Activated gamma-delta T cell treated with anti-CD3 and anti-CD28 coated beads, Interleukin-2, amount 50 U/mL, for 16 hours (primary cell): ENCODE data around the gene NRG3.

Experiments
- DNase-seq: peaks from one replicate; pipeline ENCODE4 v3.0.0-alpha.2; 2020; ENCODE audit warnings: low read depth

The NRG3 gene

DNA sequence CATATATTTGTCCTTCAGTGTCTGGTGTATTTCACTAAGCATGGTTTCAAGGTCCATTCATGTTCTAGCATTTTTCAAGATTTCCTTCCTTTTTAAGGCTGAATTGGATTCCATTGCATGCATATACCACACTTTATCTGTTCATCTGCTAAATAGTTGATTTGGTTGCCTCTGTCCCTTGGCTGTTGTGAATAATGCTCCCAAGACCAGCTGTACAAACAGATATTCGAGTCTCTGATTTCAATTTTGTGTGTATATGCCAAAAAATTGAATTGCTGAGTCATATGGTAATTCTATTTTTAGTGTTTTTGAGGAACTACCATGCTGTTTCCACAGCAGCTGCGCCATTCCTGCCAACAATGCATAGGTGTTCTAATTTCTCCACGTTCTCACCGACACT, 216.4 kb downstream of the NRG3 start:
- no peak for DNase-seq

DNA sequence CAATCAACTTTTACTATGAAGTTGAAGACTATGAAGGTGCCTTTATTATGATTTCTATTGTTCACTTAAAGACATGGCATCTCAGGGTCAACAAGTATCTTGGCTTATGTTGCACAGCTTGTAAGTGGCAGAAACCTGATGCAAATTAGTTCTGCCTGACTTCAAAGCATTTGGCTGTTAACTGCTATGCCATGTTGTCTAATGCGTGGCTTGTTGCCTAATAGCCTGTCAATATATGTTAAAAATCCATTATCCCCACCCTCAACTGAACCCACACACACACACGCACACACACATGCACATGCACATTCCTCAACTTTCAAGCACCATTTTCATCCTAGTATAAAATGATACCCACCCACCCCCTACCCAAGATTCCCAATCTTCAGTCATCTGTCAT, 217.1 kb downstream of the NRG3 start:
- no peak for DNase-seq

DNA sequence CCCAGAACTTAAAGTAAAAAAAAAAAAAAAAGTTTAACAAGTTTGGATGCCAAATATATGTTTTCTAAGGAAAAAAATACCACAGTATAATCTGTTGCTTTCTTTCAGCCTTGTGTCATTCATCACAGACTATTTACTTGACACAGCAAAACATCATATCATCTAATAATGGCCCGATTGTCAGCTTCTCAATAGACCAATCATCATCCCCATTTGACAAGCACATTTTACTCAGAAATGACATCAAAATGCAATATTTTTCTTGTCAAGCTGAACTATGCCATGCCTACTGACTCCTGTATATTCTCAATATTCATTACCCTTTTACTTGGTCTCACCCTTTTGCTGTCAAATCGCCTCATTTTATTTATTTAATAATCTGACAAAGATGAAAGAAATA, 249.7 kb downstream of the NRG3 start:
- no peak for DNase-seq

DNA sequence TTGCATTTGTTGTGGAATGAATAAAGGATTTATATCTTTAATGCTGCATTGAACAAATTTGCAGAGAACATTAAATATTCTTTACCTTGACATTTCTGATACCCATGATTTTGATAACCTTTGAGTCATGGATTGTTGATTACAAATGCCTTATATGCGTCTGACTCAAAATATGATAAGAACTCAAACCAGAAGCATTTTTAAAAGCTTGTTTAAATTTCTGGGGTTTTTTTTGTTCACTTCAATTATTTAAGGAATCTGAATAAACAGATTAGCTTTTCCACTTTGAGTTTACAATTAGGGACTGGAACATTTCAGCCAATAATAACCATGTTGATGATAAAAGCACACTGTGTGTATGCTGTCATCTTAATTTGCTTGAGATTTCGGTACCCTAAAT, 253.5 kb downstream of the NRG3 start:
- no peak for DNase-seq

DNA sequence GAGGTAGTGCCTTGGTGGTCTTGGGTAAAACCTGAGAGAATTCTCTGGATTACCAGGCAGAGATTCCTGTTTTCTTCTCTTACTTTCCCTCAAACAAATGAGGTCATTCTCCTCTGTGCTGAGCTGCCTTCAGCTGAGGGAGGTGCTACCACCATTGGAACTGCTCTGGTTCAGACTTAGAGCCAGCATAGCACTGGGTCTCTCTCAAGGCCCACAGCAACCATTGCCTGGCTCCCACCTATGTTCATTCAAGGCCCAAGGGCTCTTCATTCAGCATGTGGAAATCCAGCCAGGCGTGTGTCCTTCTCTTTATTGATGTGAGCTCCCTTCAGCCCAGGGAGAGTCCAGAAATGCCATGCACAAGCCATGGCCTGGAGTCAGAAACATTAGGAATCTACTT, 261.1 kb downstream of the NRG3 start:
- DNase-seq, result no peak

DNA sequence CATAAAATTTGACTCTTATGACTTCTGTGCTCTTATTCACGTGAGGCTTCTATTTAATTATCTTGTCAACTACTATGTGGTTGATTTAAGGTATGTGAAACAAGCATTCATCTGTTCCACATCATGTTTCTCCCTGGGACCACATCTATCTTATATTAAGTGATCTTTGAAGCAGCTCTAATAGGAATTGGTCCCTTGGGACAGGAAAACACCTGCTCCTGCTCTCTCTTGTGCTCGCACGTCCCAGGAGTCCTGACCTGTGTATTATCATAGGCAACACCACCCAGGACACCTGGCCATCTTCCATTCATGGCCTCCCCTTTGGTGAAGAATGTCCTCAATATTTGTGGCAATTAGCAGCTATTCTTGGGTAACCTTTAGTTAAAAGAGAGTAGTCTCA, 269.2 kb downstream of the NRG3 start:
- no peak for DNase-seq

DNA sequence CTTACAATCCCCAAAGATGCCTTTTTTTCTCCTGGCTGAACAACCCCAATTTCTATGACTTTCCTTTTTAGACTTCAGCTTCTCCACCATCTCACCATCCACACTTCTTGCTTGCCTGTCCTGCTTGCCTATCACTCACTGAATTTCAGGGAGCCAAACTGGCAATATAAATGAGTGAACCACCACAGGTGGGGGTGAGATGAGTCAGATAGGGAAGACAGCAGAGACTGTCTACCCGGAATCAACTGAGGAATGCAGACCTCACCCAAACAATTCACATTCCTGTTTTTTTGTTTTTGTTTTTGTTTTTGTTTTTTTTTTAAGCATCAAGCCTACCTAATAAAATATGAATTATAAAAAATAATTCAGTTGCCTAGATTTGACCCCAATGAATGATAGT, 273.8 kb downstream of the NRG3 start:
- no peak for DNase-seq

DNA sequence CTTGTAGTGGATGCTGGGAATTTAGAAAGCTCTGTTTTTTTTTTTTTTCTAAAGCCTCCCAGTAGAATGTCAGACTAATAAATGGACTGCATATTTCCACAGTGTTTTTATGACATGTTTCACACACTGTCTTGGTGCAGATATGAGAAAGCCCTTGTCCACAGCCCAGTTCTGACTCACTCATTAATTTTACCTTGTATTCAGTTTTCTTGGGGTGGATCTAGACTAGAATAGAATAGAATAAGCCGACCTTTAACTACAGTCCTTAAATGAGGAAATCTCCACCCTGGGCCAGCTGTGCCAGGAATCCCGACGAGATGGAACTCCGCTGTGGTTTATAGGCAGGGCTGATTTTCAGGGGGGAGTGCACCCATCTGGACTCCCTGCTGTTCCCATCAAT, 274.7 kb downstream of the NRG3 start:
- DNase-seq, result no peak

DNA sequence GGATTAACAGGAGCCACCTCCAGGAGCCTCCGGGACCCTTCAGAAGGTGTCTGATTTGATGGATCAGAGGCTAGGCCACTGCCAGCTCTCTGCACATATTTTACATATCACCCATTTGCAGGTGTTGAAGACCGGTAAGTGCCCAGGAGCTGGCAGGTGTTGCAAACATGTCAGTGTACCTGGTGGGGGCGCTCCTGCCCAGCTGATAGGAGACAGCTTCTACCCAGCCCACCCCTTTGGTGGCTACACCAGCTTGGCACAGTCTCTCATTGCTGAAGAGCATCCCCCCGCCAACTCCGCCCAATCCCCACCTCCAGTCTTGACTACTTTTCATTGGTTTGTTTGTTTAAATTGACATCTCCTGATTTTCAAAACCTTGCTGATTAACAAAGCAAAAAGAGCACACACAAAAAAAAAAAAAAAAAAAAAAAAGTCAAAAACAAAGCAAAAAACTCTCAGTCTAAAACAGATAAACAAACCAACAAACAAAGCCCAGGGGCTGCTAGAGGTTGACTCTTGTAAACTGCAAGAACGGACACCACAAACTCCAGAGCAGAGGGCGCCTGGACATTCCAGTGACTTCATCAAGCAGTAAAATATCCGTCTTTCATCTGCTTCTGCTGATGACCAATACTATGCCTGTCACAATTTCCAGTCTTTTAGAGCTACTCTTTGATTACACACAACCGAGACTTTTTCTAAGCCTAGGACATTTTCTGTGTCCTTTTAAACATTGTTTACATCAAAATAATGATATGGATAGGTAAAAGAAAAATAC, 275.3 kb downstream of the NRG3 start:
- no peak for DNase-seq

DNA sequence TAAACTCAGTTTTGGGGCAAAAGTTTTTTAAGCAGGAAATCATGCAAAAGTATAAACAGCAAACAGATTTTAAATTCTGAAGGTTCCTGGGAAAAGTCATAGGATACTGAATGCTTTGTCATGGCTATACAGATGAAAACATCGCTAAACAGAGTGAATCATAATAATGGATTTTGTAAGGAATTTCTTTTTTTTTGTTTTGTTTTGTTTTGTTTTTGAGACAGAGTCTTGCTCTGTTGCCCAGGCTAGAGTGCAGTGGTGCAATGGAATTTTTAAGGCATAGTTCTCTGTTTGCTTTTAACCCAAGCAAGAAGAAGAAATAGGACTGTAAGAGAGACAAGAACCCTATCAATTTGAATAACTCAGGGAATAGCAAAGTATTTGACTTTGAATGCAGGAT, 285.3 kb downstream of the NRG3 start:
- no peak for DNase-seq

DNA sequence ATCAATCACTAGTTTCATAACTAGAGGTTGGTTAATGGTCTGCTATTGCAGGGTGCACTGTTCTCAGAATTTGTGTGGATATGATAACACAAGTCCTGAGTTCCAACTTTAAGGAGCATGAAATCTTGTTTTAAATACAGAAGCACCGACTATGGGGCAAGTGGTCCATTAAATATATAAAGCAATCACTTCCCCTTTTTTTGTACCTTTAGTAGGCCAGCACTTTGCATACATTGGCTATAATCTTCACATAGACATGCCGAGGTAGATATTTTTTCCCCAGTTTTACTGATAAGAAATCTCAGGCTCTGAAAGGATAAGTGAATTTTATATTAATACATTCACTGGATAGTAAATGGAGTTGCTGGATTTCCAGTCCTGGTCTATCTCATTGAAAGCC, 286.3 kb downstream of the NRG3 start:
- no peak for DNase-seq

DNA sequence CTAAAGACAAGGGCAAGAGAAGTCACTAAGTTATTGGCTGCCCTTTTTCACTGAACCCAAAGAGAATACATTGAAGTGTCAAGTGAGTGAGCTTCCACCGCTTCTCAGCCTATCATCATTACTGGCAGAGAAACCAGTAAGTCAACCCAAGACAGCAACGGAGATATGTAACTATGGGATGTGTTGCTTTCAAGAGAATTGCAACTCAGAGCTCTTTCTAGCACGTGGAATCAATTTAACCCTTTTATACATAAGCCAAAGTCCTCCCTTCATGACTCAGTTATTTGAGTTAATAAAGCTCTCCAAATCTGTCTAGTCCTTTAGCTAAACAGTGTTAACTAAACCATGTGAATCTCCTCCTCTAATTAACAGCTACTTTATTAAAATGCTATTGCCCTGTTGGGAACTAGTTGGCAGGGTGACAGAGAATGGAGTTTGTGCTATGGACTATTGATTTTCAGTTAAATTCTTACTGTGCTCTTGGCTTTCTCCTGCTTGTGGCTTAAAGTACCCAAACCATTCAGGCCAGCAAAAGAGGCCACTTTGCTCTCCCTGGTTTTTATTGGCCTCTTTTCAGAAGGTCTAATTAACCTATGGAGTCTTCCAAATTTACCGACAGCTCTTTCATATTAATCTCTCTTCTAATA, 287.7 kb downstream of the NRG3 start:
- no peak for DNase-seq

DNA sequence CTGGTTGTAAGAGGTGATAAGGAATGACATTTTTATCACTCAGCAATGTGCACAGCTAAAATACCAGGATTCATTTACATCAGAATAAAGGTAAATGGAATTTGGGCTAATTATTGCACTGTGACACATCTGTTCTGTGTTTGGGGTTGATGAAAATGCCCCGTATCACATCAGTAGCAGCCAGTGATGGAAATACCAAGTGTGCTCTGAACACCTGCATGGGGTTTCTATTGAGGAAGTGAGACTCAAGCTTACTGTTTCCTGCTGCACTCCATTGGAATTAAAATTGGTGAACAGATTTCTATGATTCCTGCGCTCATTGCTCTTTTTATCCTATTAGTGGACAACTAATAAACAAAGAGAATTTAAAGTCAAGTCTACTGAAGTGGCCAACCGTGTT, 296.9 kb downstream of the NRG3 start:
- no peak for DNase-seq

DNA sequence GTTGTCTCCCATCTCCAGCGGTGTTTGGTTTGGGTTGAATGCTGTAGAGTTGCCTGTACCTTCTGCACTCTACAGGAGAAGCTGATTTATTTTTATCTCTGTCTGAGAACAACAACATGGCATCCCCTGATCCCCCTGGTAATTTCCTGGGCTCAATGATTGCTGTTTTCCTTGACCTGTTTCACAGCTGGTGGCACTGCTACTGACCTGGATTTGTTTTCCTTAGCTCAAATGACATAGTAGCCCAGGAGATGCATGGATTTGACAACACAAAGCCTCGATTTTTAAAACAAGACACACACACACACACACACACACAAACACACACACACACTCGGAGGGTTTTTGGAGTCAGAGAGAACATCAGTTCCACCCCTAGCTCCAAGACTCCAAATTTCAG, 301.6 kb downstream of the NRG3 start:
- DNase-seq, result no peak

DNA sequence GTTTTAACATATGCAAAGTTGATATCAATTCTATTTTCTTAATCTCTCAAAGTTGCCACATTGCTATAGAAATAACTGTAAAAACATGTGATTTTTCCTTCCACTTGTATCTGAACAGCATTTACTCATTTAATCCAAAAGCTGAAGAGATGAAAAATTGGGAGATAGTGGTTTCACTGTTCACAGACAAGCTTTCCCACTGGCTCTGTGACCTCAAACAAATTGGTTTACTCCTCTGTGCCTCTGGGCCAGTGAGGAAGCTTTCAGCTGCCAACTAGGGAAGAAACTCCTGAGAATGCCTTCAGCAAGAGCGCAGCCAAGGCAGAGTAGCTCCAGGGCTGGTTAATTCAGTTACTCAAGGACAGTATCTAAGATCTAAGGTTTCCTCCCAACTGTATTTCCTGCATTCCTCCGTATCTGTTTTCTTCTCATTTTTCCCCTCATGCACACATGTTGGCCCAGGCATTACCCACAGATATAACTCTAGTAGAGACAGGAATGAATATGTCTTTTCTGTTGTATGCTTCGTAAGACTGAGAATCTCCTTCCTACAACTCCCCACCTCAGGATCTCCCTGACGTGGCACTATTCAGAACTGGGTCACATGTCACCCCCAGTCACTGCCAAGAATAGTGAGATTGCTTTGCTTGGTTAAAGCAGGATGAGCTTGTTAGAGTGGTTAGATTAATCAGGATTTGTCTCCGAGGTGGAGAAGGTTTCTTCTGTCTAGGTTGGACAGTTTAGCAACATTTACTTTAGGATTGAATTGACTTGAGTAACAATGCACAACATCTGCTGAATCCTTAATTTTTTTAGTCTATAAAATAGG, 315.7 kb downstream of the NRG3 start:
- DNase-seq, result no peak

DNA sequence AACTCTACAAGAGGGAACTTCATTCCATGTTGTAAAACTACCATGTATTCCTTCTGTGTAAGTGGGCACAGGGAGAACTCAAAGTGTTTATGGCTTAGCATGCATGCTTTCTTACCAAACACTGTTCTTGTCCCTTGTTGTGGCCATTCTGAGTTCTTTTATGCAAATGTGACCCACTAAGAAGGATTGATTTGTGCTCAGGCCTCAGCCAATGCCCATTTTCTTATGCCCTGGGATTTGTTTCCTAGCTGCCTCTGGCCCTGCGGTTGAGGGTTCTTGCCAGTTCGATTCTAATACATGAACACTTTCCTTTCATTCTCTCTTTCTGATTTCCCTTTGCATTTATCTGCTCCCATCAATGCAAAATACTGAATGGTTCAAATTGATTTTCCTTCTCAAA, 316.7 kb downstream of the NRG3 start:
- DNase-seq, result no peak

DNA sequence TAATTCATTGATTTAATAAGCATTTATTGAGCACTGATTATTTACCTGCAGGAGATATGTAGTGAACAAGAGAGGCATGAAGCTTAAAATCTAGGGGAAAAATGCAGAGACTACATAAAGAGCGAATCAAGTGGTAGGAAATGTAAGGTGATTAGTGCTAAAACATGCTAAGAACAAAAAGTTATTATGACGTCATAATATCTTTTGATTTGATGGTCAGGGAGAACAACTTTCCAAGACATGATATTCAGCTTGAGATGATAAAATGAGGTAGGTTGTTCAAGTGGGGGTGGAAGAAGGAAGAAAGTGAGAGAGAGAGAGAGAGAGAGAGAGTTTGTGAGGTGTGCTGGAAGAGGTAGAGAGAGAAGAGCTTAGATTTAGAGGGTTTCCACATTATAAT, 317.7 kb downstream of the NRG3 start:
- DNase-seq, result no peak

DNA sequence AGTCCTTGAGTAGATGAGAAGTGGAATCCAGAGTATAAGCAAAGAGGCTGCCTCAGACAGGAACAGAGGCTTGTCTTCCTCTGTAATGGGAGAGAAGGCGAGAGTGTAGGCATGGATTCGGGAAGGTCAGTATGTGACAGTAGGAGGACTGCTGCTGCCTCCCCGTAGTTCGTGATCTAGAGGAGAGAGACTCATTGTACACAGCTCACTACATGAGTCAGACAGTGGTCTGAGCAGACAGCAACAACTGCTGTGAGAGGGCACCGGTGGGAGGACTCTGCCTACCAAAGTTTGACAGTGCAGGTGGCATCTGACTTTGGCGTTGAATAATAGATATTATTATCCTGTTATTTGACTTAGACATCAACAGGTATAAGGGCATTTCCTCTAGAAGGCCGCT, 319.4 kb downstream of the NRG3 start:
- no peak for DNase-seq

DNA sequence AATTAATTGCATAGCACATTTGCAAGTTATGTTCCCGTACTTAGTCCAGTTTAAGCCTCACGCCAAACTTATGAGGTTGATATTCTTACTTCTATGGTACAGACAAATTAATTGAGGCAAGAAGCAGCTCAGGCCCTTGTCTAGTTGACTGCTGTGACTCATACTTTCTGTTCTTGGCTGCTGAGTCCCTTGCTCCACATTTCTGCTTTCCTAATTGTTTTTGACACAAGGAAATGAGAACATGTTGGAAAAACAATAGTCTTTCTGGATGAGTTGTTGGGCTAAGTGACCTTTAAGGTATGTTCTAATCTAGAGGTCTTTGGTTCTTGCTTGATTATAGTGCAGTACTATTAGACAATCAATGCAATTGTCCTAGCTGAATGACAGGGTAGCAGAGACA, 331.8 kb downstream of the NRG3 start:
- DNase-seq, result no peak

DNA sequence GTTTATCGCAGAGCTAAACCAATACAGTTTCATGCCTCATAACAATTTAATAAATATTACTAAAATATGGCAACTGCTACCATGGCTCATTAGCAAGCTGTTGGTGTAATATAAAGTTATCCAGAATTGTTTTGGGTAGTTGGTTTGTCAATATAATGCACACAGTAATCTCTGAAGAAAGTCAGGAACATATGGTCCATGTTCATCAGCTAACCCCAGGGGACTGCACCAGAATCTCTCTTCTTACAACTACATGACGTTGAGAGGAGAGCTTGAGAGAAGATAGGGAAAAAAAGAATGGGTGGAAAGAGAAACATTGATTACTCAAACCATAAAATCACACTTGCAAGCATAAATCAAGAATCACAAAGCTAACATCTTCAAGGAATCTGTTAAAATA, 333.7 kb downstream of the NRG3 start:
- DNase-seq, result no peak

DNA sequence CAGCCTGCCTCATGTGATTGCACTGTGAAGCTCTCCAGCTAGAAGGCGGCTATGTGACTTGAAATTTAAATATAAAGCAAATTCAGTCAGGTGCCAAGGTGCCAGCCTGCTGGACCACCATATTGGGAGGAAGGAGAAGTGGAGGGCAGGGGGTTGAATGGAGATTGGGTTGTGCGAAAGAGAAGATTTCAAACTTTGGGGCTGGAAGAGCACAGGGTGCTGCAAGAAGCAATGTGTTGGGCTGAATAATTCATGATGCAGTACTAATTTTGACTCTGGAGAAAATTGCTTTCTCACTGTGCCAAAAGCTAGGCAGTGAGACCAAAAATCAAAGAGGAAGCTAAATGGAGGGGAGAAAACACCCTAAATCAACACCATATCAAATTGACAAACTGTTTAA, 335.3 kb downstream of the NRG3 start:
- DNase-seq, result no peak

DNA sequence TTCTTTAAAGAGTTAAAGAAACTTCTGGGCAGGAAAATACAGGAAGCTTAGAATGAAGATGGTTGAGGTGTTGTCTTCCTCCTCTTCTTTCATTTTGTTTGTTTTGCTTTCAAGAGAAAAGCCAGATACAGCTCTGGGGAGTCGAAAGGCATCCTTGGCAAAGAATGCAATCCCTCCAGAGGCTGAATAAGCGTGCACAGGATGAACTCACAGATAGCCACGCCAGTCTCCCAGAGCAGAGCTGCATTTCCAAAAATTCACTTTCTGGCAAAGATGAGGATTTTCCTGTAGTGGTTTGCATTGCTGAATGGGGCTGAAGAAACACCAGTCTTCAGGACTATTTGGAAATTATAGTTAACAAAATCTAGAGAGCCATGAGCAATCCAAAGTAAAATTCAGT, 336.4 kb downstream of the NRG3 start:
- DNase-seq, result no peak

DNA sequence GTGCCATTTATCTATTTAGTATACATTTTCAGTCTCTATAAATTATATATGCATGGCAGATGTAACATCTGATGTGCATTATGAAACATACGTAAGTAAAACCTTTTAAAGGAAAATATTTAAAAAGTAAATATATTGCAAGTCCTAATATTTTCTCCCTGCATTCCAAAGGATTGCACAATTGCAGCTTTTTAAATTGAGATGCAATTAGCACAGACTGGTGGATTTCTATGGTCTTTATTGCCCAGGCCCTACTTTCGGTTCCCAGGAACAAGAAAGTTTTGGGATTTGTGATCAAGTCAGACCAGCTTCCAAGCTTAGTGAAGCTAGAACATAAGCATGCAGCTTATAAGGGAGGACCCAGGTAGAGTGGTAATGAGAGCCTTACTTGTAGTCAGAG, 337.8 kb downstream of the NRG3 start:
- no peak for DNase-seq
